IPS-11a (cell line): Measurements from ENCODE around the gene PRDM16.

Experiments used
- H3K4me3 ChIP-seq: one replicate; pipeline ENCODE4 v1.5.1; 2013; ENCODE audit warnings: low read depth, low read length, control low read depth

Gene PRDM16

GRCh38 chr1:3053366-3053980 is 15.5 kb upstream of the PRDM16 start:
- no peak overlapping the region for H3K4me3 ChIP-seq

GRCh38 chr1:3053986-3054385 is 15.0 kb upstream of the PRDM16 start:
- H3K4me3 ChIP-seq, result no peak overlapping the region

GRCh38 chr1:3054474-3054873 is 14.5 kb upstream of the PRDM16 start:
- H3K4me3 ChIP-seq, result no peak overlapping the region

GRCh38 chr1:3055051-3055450 is 14.0 kb upstream of the PRDM16 start:
- no peak overlapping the region for H3K4me3 ChIP-seq

- H3K4me3 ChIP-seq, result no peak overlapping the region
Measured at GRCh38 chr1:3056641-3057040, 12.4 kb upstream of the PRDM16 start.

- H3K4me3 ChIP-seq, result no peak overlapping the region
Measured at GRCh38 chr1:3058263-3059030, 10.6 kb upstream of the PRDM16 start.

- H3K4me3 ChIP-seq, result no peak overlapping the region
Measured at GRCh38 chr1:3060127-3060526, 8.9 kb upstream of the PRDM16 start.

- H3K4me3 ChIP-seq, result no peak overlapping the region
Measured at GRCh38 chr1:3060601-3061551, 8.1 kb upstream of the PRDM16 start.

GRCh38 chr1:3061566-3061965 is 7.4 kb upstream of the PRDM16 start:
- no peak overlapping the region for H3K4me3 ChIP-seq

- peak overlapping the region; percentile 1 for H3K4me3 ChIP-seq
Measured at GRCh38 chr1:3061981-3062615, 6.9 kb upstream of the PRDM16 start.

- no peak overlapping the region for H3K4me3 ChIP-seq
Measured at GRCh38 chr1:3062616-3063378, 6.2 kb upstream of the PRDM16 start.

GRCh38 chr1:3063379-3064295 is 5.4 kb upstream of the PRDM16 start:
- peak overlapping the region; percentile 17 for H3K4me3 ChIP-seq

- no peak overlapping the region for H3K4me3 ChIP-seq
Measured at GRCh38 chr1:3064296-3064850, 4.6 kb upstream of the PRDM16 start.

GRCh38 chr1:3064901-3065300 is 4.1 kb upstream of the PRDM16 start:
- no peak overlapping the region for H3K4me3 ChIP-seq

- no peak overlapping the region for H3K4me3 ChIP-seq
Measured at GRCh38 chr1:3065396-3065795, 3.6 kb upstream of the PRDM16 start.

GRCh38 chr1:3065797-3066196 is 3.2 kb upstream of the PRDM16 start:
- no peak overlapping the region for H3K4me3 ChIP-seq

- no peak overlapping the region for H3K4me3 ChIP-seq
Measured at GRCh38 chr1:3066250-3066711, 2.7 kb upstream of the PRDM16 start.

GRCh38 chr1:3066826-3067225 is 2.2 kb upstream of the PRDM16 start:
- H3K4me3 ChIP-seq, result no peak overlapping the region

GRCh38 chr1:3067301-3067670 is 1.7 kb upstream of the PRDM16 start:
- H3K4me3 ChIP-seq, result no peak overlapping the region
